NCI-H524 treated with DMSO at 0.1 percent for 48 hours (cell line): ENCODE data around the gene ITGAD.
"Not testable (repeated sequence)": the region's sequence is repeated elsewhere in the genome, so short reads cannot be mapped to it uniquely, and the experiment has no call there.

Experiments used
- DNase-seq: peaks from one replicate; lab custom pipeline; 2025; lab: John Stamatoyannopoulos, UW

ITGAD gene

DNA sequence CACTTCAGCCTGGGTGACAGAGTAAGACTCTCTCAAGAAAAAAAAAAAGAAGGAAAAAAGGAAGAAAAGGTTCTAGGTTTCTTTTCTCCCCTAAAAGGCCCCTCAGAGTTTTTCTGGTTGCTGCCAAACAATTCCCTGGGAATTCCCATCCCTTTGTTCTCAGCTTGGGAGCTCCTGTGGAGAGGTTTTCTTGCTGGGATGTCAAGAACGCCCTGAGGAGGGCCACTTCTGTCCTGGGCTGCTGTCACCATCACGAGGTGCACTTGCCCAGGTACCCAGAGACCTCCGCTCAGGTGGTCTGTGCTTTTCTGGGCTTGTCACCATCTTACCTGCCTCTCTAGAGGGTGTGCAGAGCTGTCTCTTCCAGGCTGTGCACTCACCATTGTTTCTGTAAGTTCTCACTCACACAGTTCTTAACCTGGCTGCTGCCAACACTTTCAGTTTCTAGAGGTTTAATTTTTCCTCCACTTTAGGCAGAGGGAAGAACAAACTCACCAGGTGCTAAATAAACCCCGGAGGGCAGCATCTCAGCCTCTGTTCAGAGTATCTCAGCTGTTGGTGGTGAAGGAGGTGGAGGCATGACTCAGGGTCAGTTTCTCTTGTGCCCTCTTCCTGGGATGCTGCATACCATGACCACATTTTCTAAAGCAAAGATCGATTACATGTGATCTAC, 37.4 kb downstream of the ITGAD start:
- DNase-seq = no peak

DNA sequence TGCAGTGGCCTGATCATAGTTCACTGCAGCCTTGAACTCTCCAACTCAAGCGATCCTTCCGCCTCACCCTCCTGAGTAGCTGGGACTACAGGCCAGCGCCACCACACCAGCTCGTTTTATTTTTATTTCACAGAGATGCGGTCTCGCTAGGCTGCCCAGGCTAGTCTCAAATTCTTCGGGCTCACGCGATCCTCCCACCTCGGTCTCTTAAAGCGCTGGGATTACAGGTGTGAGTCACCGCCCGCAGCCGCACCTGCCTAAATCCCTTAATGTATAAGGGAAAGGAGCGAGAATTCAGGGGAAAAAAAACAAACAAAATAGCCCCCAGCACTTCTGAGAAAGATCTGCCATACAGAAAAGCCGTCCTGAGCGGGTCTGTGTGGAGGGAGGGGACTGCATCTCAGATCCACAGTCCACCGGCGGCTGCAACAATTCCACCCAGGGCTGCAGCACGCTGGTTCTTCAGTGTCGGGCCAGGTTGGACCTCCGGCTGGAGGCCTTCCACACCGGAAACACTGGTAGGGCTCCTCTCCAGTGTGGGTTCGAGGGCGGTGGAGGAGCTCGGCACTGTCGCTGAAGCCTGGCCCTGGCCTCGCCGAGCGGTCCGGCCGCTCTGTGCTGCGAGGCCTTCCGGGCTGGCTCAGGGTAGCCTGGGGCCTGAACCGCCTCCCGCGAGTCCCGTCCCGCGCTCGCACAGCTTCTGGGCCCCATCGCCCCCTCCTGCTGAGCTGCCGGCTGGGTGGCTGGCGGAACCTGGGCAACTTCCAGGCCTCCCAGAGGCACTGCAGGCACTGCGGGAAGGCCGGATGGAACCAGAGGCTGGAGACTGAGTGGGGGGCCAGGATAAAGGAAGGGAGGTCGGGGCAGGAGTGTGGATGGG, 42.4 kb downstream of the ITGAD start:
- DNase-seq = no peak

DNA sequence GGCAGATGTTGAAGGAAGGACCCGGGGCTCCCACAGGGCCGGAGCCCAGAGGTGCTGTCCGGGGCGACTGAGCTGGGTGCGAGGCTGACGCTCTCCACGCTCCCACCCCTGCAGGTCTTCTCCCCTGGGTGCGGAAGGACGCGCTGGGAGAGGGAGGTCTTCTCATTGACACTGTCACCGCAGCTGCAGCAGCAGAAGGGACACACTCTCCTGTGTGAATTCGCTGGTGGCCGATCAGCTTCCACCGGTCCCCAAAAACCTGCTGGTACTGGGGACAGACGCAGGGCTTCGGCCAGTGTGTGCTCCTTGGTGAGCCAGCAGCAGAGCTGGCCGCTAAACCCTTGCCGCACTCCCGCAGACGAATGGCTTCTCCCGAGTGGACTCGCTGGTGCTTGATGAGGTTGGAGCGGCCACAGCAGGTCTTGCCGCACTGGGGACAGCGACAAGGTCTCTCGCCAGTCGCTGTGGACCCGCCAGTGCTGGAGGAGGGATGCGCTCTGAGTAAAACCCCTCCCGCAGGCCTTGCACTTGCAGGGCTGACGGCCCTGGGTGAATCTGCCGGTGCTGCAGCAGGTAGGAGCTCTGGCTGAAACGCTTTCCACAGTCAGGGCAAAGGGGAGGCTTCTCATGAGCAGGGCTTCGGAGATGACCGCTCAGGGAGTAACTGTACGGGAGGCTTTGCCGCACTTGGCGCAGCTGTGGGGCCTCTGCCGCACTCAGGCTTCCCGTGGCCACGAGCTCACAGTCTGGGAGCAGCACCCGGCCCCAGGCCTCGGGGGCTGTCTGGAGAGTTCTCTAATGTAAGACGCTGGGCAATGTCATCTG, 43.3 kb downstream of the ITGAD start:
- no peak for DNase-seq

DNA sequence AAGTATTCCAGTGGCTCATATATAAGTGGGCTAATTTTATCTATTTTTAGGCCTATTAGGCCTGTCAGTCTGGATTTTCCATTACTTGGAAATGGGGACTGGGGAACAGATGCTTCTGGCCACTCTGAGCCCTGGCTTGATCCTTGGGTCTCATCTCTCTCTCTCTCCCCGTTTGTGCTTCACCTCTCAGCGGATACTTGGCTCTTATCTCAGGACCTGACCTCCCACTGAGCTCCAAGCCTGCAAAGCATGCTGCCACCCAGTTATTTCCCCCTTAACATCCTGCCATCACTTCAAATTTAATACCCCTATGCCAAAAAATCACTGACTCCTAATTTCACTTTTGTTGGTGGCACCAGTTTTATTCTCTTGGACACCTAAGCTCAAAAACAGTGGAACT, 45.3 kb downstream of the ITGAD start:
- DNase-seq = no peak

DNA sequence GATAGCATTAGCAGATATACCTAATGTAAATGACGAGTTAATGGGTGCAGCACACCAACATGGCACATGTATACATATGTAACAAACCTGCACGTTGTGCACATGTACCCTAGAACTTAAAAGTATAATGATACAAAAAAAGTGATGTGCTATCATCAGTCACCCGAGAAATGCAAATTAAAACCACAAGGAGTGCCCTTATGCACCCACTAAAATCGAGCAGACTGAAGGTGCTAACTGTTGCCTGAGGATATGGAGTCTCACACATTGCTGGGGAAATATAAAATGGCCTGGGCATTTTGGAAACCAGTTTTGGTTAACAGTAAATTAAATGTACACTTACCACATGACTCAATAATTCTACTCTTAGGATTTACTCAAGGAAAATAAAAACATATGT, 45.9 kb downstream of the ITGAD start:
- not testable (repeated sequence) for DNase-seq

DNA sequence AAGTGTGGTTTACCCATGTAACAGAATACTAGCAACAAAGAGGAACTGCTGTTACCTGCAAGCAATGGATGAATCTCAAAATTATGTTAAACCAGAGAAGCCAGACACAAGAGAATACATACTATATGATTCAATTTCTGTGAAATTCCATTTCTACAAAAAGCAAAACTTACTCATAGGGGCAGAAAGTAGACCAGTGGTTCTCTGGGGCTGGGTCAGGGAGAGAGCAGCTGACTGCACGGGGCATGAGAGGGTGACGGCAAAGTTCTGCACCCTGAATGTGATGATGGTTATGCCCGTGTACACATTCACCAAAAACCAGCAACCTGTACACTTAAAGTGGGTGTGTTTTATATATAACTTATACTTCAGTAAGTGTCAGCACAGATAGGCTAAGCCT, 46.4 kb downstream of the ITGAD start:
- no peak for DNase-seq

DNA sequence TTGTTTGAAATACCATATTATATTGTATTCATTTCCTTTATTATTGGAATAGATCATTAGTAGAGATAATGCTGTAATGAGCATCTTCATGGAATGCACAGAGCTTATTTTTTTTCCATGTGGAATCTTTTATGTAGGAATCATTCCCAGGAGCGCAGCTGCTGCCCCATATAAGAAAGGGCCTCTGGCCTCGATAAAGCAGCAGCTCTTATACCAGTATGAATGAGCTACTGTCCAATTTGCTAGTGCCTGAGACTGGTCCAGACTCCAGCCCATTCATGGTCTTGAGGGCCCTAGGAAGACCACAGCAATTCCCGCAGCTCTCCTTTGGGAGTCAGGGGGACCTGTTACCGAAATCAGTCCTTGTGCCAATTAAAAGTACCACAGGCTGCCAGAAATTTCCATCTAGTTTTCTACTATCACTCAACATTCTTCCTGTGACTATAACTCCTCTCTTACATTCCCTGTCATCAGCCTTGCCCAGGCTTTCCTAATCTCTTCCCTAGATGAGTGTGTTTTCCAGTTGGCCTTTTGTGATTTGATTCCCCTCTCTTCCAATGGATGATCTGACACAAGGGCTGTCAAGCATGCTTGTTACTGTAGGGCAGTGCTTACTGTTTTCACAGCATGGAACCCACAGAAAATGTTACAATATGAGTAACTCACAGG, 47.5 kb downstream of the ITGAD start:
- no peak for DNase-seq

DNA sequence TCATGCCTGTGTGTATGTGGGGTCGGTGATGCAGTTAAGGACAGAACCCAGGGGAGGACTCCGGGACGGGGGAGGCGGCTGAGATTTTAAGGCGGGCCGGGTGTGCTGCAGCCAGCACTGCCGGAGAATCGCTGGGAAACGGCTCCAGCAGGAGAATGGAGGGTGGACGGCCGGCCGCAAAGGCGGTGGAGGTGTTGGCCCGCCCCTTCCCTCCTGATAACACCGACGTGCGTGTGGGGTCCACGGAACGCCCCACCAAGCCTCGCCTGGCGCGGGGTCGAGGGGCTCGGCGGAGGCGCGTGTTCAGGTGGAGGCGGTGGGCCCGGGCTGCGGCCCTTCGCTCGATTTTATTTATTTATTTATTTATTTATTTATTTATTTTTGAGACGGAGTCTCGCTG, 48.8 kb downstream of the ITGAD start:
- no peak for DNase-seq

DNA sequence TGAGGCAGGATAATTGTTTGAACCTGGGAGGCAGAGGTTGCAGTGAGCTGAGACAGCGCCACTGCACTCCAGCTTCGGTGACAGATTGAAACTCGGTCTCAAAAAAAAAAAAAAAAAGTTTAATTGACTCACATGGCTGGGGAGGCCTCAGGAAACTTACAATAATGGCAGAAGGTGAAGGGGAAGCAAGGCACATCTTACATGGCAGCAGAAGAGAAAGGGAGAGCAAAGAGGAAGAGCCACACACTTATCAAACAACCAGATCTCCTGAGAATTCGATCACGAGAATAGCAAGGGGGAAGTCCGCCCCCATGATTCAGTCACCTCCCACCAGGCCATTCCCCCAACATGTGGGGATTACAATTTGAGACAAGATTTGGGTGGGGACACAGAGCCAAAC, 52.8 kb downstream of the ITGAD start:
- DNase-seq = not testable (repeated sequence)

DNA sequence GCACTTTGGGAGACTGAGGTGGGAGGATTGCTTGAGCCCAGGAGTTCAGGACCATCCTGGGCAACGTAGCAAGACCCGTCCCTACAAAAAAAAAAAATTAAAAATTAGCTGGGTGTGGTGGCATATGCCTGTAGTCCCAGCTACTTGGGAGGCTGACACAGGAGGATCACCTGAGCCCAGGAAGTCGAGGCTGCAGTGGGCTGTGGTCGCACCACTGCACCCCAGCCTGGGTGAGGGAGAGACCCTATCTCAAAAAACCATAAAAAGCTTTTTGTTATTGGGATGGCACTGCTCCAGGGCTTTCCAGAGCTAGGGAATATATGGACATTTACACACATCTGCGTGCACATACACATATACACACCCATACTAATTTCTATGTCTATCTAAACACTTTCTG, 58.1 kb downstream of the ITGAD start:
- no peak for DNase-seq

DNA sequence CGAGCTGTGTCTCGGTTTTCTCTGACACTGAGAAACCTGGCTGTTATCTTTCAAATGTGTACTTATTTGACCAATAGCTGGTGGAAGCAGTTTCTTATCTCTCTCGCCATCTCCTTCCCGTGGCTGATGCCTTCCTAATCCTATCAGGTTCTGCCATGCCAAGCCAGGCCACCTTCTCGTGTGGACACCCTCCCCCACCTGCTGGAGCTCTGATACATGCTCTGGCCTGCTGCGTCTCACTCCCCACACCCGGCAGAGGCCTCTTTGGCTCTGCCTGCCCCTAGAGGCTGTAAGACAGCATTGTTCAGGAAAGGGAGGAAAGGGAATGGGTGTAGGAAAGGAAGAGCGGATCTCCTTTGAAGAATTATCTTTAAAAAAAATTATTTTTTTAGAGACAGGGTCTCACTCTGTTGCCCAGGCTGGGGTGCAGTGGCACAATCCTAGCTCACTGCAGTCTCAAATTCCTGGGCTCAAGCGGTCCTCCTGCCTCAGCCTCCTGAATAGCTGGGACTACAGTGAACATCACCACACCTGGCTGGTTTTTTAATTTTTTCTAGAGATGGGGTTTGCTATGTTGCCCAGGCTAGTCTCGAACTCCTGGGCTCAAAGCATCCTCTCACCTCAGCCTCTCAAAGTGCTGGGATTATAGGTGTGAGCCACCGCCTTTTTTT, 58.7 kb downstream of the ITGAD start:
- DNase-seq = peak; percentile 33

DNA sequence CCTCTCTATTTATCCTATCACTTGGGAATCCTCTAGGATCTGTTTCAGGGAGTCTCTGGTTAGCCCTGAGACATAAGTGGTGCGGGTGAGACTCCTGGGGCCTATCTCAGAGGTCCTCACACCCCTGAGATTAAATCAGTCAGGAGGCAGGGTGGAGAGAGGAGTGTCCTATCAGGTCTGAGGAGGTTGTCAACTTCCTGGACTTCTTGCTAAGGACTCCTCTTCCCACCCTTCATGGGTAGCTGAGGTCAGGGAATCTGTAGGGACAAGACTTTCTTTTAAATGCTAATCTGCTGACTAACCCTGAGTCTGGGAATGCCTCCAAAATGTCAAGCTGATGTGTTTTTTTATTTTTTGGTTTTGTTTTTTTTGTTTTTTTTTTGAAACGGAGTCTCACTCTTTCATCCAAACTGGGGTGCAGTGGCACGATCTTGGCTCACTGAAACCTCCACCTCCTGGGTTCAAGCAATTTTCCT, 59.5 kb downstream of the ITGAD start:
- DNase-seq = no peak

DNA sequence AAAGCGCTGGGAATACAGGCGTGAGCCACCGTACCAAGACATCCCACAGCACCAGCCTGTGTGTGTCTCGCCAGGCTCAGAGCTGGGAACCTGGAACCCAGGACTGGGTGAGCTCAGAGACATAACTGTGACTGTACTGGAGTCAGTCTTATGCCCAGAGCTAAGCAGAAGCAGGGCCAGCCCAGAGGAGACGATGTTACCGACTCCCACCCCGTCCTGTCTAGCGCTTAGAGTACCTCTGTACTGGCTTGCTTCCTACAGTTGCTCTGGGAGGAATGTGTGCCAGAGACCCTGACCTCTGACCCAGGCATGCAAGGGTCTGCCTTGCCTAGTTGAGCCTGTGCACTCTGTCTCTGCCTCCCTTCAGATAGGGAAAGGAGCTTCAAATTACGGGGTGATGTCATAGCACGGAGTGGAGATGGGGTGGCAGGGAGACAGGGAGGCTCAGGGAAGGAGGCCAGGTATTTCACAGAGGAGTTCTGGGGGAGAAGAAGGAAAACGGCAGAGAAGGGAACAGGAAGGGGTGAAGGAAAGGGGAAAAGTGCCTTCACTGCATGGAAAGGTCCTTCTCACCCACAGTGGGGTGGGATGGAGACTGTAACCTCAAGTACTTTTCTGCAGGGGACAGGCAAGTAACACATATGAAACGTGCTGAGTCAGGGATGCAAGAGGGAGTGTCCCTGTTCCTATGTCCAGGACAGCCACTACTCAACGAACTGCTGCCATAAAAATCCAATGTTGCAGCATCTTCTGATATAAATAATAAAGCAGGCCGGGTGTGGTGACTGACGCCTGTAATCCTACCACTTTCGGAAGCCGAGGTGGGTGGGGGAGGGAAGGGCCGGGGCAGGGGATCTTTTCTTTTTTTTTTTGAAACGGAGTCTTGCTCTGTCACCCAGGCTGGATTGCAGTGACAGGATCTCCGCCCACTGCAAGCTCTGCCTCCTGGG, 60.4 kb downstream of the ITGAD start:
- no peak for DNase-seq

DNA sequence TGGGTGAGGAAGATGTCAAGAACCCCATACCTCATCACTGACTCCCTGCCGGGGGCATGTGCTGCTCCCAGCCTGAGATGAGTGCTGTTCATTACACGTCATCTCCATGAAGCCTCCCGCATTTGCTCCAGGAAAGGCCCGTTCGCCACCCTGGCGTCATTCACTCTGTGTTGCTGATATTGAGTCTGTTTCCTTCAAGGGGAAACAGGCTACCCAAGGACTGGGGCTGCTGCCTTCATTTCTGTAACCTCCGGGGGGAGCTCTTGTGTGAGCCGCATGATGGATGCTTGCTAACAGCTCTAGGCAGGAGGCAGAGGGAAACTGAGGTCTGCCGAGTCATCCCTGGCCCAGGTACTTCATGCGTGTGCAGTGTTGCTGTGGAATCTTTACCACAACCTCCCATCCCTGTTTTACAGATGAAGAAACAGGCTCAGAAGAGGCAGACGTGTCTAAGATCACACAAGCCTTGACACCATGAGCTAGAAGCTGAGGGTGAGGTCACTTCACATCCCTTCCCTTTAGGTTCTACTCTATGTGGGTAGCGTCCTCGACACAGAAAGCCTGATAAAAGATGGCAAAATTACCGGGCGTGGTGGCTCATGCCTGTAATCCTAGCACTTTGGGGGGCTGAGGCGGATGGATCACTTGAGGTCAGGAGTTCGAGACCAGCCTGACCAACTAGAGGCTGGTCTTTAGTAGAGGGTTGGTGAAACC, 62.6 kb downstream of the ITGAD start:
- no peak for DNase-seq

DNA sequence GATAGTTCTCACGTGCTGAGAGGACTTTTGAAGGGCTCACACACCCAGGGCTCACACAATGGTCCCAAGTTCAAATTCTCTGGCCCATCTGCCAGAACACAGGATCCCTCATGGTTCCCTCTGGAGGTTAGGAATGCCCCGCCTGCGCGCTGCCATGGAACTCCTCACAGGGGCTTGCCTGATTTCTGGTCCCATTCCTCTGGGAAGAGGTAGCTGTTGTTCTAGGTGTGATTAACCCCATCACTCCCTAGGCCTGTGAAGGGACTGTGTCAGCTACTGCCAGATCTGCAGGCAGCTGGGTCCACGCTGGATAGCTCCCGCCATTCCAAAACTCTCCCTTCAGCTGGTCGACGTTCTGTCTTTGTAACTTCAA, 63.8 kb downstream of the ITGAD start:
- DNase-seq = no peak

DNA sequence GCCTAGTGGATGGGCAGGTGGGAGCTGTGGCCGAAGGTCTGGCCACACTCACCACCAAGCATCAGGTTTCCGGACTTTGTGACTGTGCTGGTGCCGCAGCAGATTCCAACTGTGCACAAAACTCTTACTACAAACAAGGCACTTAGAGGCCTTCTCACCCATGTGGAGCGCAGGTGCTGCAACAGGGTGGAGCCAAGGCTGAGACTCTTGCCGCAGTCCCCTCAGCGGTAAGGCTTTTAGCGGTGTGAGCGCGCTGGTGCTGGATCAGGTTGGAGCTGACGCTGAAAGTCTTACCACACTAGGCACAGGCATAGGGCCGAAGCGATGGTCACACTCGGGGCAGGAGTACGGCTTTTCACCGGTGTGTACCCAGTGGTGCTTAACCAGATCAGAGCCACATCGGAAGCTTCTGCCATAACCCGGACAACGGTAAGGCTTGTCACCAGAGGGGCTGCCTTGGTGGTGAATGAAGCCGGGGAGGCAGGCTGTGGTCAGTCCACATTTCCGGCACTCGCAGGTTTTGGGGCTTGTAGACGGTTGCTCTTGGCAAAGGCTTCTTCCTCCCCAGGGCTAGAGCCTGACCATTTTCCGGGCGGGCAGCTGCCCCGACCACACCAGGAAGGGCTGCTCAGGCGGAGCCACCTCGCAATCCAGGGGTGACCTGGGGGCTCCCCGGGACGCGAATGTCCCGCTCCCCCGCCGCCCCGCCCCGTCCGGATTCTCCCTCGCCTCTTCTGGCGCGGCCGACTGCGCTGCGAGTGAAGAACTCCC, 65.1 kb downstream of the ITGAD start:
- no peak for DNase-seq

DNA sequence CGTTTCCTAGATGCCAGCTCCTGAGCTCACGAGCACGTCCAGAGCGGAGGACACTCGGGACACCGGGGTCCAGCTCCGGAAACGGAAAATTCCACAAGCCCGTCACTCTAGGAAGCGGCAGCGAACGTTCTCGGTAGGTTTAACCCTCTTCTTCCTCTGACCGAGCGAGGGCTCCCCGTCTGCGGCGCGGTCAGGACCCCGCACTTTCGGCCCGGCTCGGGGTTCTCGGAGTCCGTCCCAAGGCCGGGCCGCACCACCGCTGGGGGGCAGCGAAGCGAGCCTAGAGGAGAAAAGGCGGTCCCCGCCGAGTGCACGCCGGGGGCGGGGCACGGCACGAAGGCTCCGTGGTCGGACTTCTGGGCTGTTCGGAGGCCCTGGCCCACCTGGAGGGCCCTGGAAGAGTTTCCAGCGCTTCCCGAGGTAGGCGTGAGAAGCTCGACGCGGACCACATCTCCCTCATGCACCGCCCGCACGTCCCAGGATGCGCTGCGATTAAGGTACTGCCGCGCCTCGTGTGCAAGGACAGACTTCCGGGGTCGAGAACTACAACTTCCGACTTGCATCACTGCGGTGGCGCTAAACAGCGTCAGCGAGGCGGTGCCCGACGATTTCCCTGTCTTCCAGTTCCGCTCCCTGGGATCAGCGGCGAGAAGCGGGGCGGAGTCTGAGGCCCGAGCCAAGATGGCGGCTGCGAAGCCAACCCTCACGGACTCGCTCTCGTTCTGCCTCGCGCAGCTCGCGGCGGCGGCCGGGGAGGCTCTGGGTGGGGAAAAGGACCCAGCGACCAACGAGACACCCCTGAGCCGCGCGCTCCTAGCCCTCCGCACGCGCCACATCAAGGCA, 65.9 kb downstream of the ITGAD start, which contains the start of gene ARMC5:
Gene ARMC5 (plus strand): TSS at position 658 of the 843 bp plus-strand sequence. CDS start 24 bp downstream, at position 682.
- DNase-seq = peak; percentile 87
